ENCODE results near the gene WDTC1.

DNA sequence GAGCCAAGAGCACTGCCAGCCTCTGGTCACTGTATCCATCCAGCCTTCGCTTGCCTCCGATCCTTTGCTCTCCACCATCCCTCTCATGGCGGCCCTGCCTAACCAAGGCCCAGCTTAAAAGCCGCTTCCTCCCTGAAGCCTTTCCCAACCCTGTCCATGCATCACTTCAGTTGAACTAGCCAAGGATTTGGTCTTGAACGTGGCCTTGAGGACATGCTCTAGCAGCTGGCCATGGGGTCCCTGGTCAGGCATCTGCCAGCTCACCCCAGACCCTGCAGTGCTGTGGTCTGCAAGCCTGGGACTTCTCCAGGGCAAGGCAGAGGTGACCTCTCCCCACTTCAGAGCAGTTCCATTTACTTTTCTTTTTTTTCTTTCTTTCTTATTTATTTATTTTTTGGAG, 102.3 kb downstream of the WDTC1 start:
- TF ChIP-seq, protein P1, sequence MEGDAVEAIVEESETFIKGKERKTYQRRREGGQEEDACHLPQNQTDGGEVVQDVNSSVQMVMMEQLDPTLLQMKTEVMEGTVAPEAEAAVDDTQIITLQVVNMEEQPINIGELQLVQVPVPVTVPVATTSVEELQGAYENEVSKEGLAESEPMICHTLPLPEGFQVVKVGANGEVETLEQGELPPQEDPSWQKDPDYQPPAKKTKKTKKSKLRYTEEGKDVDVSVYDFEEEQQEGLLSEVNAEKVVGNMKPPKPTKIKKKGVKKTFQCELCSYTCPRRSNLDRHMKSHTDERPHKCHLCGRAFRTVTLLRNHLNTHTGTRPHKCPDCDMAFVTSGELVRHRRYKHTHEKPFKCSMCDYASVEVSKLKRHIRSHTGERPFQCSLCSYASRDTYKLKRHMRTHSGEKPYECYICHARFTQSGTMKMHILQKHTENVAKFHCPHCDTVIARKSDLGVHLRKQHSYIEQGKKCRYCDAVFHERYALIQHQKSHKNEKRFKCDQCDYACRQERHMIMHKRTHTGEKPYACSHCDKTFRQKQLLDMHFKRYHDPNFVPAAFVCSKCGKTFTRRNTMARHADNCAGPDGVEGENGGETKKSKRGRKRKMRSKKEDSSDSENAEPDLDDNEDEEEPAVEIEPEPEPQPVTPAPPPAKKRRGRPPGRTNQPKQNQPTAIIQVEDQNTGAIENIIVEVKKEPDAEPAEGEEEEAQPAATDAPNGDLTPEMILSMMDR (IDR thresholded peaks at IDR 0.05): no peak
- no peak for TF ChIP-seq TCF7L2 (IDR thresholded peaks at IDR 0.05; ENCODE audit: low read depth, low read length)
- TF ChIP-seq, protein P2, sequence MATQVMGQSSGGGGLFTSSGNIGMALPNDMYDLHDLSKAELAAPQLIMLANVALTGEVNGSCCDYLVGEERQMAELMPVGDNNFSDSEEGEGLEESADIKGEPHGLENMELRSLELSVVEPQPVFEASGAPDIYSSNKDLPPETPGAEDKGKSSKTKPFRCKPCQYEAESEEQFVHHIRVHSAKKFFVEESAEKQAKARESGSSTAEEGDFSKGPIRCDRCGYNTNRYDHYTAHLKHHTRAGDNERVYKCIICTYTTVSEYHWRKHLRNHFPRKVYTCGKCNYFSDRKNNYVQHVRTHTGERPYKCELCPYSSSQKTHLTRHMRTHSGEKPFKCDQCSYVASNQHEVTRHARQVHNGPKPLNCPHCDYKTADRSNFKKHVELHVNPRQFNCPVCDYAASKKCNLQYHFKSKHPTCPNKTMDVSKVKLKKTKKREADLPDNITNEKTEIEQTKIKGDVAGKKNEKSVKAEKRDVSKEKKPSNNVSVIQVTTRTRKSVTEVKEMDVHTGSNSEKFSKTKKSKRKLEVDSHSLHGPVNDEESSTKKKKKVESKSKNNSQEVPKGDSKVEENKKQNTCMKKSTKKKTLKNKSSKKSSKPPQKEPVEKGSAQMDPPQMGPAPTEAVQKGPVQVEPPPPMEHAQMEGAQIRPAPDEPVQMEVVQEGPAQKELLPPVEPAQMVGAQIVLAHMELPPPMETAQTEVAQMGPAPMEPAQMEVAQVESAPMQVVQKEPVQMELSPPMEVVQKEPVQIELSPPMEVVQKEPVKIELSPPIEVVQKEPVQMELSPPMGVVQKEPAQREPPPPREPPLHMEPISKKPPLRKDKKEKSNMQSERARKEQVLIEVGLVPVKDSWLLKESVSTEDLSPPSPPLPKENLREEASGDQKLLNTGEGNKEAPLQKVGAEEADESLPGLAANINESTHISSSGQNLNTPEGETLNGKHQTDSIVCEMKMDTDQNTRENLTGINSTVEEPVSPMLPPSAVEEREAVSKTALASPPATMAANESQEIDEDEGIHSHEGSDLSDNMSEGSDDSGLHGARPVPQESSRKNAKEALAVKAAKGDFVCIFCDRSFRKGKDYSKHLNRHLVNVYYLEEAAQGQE (IDR thresholded peaks at IDR 0.05; ENCODE audit: insufficient read depth in 1 of 2, low read depth in 2 of 2, low read length in 1 of 2): no peak
